ENCODE measurements around the gene TMEM88. TPM values are rescaled to one million over a fixed set of nuclear protein-coding genes. Genes with fewer than 3 reads are reported as not detected.

The TMEM88 gene
- total and polyA plus RNA-seq, 2 of the 13 experiments (the other 11 are each of a cell fraction or from before 2014, with no cell fraction given), result 0.31 to 0.66 TPM

GRCh38 chr17:7841915-7842379 lies 12.9 kb upstream of the TMEM88 start (continued):
- TF ChIP-seq ZNF788 (CRISPR knock-in tag; IDR thresholded peaks at IDR 0.05; ENCODE audit: borderline replicate concordance) (no peak), SNAPC2 (CRISPR knock-in tag; IDR thresholded peaks at IDR 0.05) (no peak), TFDP1 (CRISPR knock-in tag; IDR thresholded peaks at IDR 0.05; ENCODE audit: borderline replicate concordance) (no peak; the same call in 1 of the 2 replicates), ELF1 (CRISPR knock-in tag; IDR thresholded peaks at IDR 0.05) (no peak), ZMYM4 (CRISPR knock-in tag; IDR thresholded peaks at IDR 0.05) (no peak), U2AF1 (optimal IDR thresholded peaks at IDR 0.05; ENCODE audit: low read depth, low read length) (no peak), GFI1 (CRISPR knock-in tag; IDR thresholded peaks at IDR 0.05; ENCODE audit: borderline replicate concordance) (peak; percentile 44; the same call in 1 of the 2 replicates), SNAI1 (CRISPR knock-in tag; IDR thresholded peaks at IDR 0.05; ENCODE audit: borderline replicate concordance) (no peak), GLI4 (CRISPR knock-in tag; IDR thresholded peaks at IDR 0.05; ENCODE audit: borderline replicate concordance) (no peak), ZBTB49 (CRISPR knock-in tag; IDR thresholded peaks at IDR 0.05; ENCODE audit: borderline replicate concordance) (no peak), ZNF605 (CRISPR knock-in tag; IDR thresholded peaks at IDR 0.05) (no peak), ZNF354B (CRISPR knock-in tag; IDR thresholded peaks at IDR 0.05) (no peak), PBX3 (CRISPR knock-in tag; IDR thresholded peaks at IDR 0.05; ENCODE audit: borderline replicate concordance) (no peak), DNMT1 (CRISPR knock-in tag; IDR thresholded peaks at IDR 0.05) (no peak), NFIB (CRISPR knock-in tag; IDR thresholded peaks at IDR 0.05; ENCODE audit: borderline replicate concordance) (no peak), SRY (CRISPR knock-in tag; IDR thresholded peaks at IDR 0.05) (peak; percentile 10; the same call in 1 of the 2 replicates), FOXP1 (IDR thresholded peaks at IDR 0.05) (no peak), FOXP1 (CRISPR knock-in tag; IDR thresholded peaks at IDR 0.05) (no peak), ZNF800 (CRISPR knock-in tag; IDR thresholded peaks at IDR 0.05) (no peak), ZNF878 (CRISPR knock-in tag; IDR thresholded peaks at IDR 0.05) (no peak), ZSCAN9 (CRISPR knock-in tag; IDR thresholded peaks at IDR 0.05; ENCODE audit: borderline replicate concordance) (no peak), ZNF136 (CRISPR knock-in tag; IDR thresholded peaks at IDR 0.05; ENCODE audit: low read depth) (no peak), ZNF746 (CRISPR knock-in tag; IDR thresholded peaks at IDR 0.05) (peak; percentile 83), FOXK2 (IDR thresholded peaks at IDR 0.05) (no peak), MIER3 (CRISPR knock-in tag; IDR thresholded peaks at IDR 0.05; ENCODE audit: borderline replicate concordance) (no peak)

All from HepG2 (cell line).